Endothelial cell of umbilical vein (primary cell): Measurements from ENCODE around the gene WDR37.

Experiments
- CTCF ChIP-seq, 2 donors: IDR thresholded peaks; 1 replicate in 1 of 2; 2 replicates in 1 of 2; pipeline ENCODE4 v1.5.1; 2011; ENCODE audit warnings: low read length in 2 of 2, mild to moderate bottlenecking in 2 of 2, moderate library complexity in 2 of 2, control low read depth in 1 of 2, inconsistent platforms in 1 of 2, low read depth in 1 of 2; ENCODE audit not compliant: insufficient read depth in 1 of 2; ENCODE audit errors: extremely low read depth in 1 of 2
- POLR2AphosphoS5 ChIP-seq: IDR thresholded peaks from 2 replicates; pipeline ENCODE4 v1.6.1; 2012; ENCODE audit warnings: low read depth, mild to moderate bottlenecking, control low read depth, low read length, moderate library complexity; ENCODE audit not compliant: insufficient read depth

- no peak for TF ChIP-seq POLR2AphosphoS5
- no peak for TF ChIP-seq CTCF (IDR thresholded peaks at IDR 0.05; ENCODE audit: extremely low read depth in 1 of 2, insufficient read depth in 1 of 2, low read depth in 1 of 2, low read length in 2 of 2)
These were observed 47.1 kb upstream of the WDR37 start for GRCh38 chr10:1009071-1009494.
